ENCODE results near the gene CYP4B1. TPM values are rescaled to one million over a fixed set of nuclear protein-coding genes. Genes with fewer than 3 reads are reported as not detected.

CYP4B1 gene
- total RNA-seq, 1 experiment from 2014 or later: not detected

DNA sequence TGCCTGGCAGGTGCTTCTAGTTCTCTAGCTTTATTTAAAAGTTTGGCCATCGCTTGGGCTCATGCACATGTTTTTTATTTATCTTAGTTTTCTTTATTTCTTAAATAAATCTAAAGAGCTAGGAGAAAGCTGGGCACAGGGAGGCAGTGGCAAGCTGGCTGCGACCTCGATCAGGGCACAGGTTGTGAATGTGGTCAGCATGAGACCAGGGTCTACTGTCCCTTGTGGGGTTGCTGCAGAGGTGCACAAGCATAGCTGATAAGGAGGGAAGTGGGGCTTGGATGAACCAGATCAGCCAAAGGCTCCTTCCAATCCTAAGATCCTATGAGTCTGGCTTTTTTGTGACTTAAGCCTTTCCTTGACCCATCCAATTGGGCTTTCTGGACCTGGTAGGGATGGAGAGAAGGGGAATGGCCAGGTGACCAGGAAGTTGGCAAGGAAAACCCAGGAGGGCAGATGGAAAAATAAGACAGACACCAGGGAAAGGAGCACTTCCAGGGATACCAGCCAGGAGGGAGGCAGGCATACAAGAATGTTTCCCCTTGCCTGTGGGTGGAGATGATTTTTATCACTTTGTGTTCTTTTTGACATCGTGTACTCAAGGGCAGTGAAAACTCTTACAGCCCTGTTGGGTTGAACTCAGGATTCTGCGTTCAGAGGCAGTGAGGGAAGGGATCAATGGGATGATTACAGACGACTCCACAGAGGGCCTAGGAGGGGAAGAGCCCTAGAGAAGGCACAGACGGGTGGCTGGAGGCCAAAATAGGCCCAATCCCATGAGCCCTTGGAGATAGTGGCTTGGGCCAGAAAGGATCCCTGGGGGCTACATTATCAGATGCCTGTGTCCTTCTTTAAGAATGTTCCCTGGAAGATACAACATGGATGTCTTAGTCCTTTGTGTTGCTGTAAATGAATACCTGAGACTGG is 8.5 kb downstream of the CYP4B1 start:
- H3K4me2 ChIP-seq (ENCODE audit: low read depth, low read length, poor library complexity, severe bottlenecking): no peak overlapping the region
- peak; percentile 36 for DNase-seq
- no peaks in the 10 kb centered on the region for H4K20me1 ChIP-seq (ENCODE audit: insufficient read depth, low read depth, low read length)

DNA sequence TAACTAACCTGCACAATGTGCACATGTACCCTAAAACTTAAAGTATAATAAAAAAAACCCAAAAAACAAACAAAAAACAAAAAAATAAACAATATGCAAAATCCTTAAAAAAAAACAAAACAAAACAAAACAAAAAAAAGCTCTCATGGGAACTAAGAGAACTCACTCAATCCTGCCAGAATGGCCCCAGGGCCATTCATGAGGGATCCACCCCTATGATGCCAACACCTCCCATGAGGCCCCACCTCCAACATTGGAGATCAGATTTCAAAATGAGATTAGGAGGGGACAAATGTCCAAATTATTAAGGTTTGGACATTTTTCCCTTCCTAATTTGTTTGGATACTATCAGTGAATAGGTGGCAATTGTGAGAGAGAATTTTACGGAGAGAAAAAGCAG is 10.2 kb downstream of the CYP4B1 start:
- no peaks in the 10 kb centered on the region for H3K79me2 ChIP-seq (ENCODE audit: low read length)
- H4K20me1 ChIP-seq (ENCODE audit: insufficient read depth, low read depth, low read length): no peaks in the 10 kb centered on the region
- no peak overlapping the region for H3K4me2 ChIP-seq (ENCODE audit: low read depth, low read length, poor library complexity, severe bottlenecking)
- H3K9me2 ChIP-seq (replicated peaks; ENCODE audit: insufficient read depth, low read length): no peaks in the 10 kb centered on the region
- H3K9ac ChIP-seq (ENCODE audit: low read length): no peak overlapping the region
- H3K4me3 ChIP-seq (ENCODE audit: low read length): no peak overlapping the region
- H3K27ac ChIP-seq (ENCODE audit: low read length): no peak overlapping the region
- no peak for DNase-seq
- no peaks in the 10 kb centered on the region for H3K9me3 ChIP-seq (ENCODE audit: low read length)
- H3K4me1 ChIP-seq (ENCODE audit: low read length): no peaks in the 10 kb centered on the region
- no peaks in the 10 kb centered on the region for H3K27me3 ChIP-seq (ENCODE audit: low read length)
- H2AFZ ChIP-seq (ENCODE audit: low read length): no peak overlapping the region
- no peaks in the 10 kb centered on the region for H3K36me3 ChIP-seq (ENCODE audit: insufficient read depth, low read length)

More for the DNA sequence above, 8.5 kb downstream of the CYP4B1 start:
- no peaks in the 10 kb centered on the region for H3K4me1 ChIP-seq (ENCODE audit: low read length)
- no peaks in the 10 kb centered on the region for H3K79me2 ChIP-seq (ENCODE audit: low read length)
- H3K4me3 ChIP-seq (ENCODE audit: low read length): no peak overlapping the region
- no peaks in the 10 kb centered on the region for H3K9me2 ChIP-seq (replicated peaks; ENCODE audit: insufficient read depth, low read length)
- H3K9ac ChIP-seq (ENCODE audit: low read length): no peak overlapping the region
- H3K27ac ChIP-seq (ENCODE audit: low read length): no peak overlapping the region
- H3K9me3 ChIP-seq (ENCODE audit: low read length): no peaks in the 10 kb centered on the region
- no peak overlapping the region for H2AFZ ChIP-seq (ENCODE audit: low read length)
- no peaks in the 10 kb centered on the region for H3K36me3 ChIP-seq (ENCODE audit: insufficient read depth, low read length)
- no peaks in the 10 kb centered on the region for H3K27me3 ChIP-seq (ENCODE audit: low read length)

DNA sequence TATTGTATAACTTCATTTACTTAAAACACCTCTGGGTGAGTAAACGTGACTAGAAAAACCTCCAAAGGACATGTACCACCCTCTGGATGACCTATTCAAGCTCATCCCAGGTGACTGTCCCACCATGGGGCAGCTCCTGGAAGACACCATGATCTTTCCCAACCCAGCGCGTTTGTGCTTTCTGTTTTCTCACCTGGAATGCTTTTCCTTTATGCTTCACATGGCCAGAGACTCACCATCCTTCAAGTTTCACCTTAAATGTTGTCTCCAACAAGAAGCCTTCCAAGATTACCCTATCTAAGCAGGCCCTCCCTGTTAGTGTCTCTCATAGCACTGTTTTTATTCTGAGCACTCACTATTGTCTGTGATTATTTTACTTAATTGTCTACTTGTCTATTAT is 11.1 kb downstream of the CYP4B1 start:
- no peak overlapping the region for H3K4me3 ChIP-seq (ENCODE audit: low read length)
- no peaks in the 10 kb centered on the region for H3K79me2 ChIP-seq (ENCODE audit: low read length)
- DNase-seq: no peak
- H3K9ac ChIP-seq (ENCODE audit: low read length): no peak overlapping the region
- no peak overlapping the region for H2AFZ ChIP-seq (ENCODE audit: low read length)
- H3K9me2 ChIP-seq (replicated peaks; ENCODE audit: insufficient read depth, low read length): no peaks in the 10 kb centered on the region
- no peak overlapping the region for H3K4me2 ChIP-seq (ENCODE audit: low read depth, low read length, poor library complexity, severe bottlenecking)
- H3K27me3 ChIP-seq (ENCODE audit: low read length): no peaks in the 10 kb centered on the region
- no peaks in the 10 kb centered on the region for H3K4me1 ChIP-seq (ENCODE audit: low read length)
- no peaks in the 10 kb centered on the region for H4K20me1 ChIP-seq (ENCODE audit: insufficient read depth, low read depth, low read length)
- H3K27ac ChIP-seq (ENCODE audit: low read length): no peak overlapping the region
- H3K36me3 ChIP-seq (ENCODE audit: insufficient read depth, low read length): no peaks in the 10 kb centered on the region
- no peaks in the 10 kb centered on the region for H3K9me3 ChIP-seq (ENCODE audit: low read length)

DNA sequence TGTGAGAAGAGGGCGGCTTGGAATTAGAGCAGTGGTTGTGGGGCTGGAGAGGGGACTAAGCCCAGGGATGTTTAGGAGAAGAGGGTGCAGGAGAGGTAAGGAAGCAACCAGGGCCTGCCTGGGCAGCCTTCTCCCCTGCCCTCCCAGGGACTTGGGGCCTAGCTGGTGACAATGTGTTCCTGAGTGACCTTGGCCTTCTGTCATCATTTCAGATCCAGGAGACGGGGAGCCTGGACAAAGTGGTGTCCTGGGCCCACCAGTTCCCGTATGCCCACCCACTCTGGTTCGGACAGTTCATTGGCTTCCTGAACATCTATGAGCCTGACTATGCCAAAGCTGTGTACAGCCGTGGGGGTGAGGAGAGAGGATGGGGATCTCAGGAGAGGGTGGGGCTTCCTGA is 11.8 kb downstream of the CYP4B1 start:
- Histone ChIP-seq H3K36me3 (ENCODE audit: insufficient read depth, low read length) (no peaks in the 10 kb centered on the region), H3K27ac (ENCODE audit: low read length) (no peak overlapping the region), H2AFZ (ENCODE audit: low read length) (no peak overlapping the region), H3K4me2 (ENCODE audit: low read depth, low read length, poor library complexity, severe bottlenecking) (no peak overlapping the region), H3K79me2 (ENCODE audit: low read length) (no peaks in the 10 kb centered on the region), H3K4me1 (ENCODE audit: low read length) (no peaks in the 10 kb centered on the region), H3K9me2 (replicated peaks; ENCODE audit: insufficient read depth, low read length) (no peaks in the 10 kb centered on the region), H3K9me3 (ENCODE audit: low read length) (no peaks in the 10 kb centered on the region), H4K20me1 (ENCODE audit: insufficient read depth, low read depth, low read length) (no peaks in the 10 kb centered on the region), H3K4me3 (ENCODE audit: low read length) (no peak overlapping the region), H3K27me3 (ENCODE audit: low read length) (no peaks in the 10 kb centered on the region), H3K9ac (ENCODE audit: low read length) (no peak overlapping the region)
- DNase-seq: no peak

DNA sequence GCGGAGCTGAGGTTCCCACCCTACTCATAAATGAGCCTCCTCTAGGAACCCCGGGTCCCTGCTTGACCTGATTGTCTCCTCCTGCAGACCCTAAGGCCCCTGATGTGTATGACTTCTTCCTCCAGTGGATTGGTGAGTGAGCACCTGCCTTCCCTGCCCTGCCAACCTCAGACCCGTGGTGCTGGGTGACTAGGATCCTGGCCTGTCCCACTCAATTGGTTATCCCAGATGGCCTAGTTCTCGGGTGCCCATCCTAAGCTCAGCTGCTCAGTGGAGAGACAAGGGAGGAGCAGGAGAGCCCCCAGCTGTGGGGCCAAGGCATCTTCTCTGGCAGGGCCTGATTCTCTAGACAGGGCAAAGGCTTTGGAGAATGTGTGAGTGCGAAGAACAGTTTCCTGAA is 12.2 kb downstream of the CYP4B1 start:
- no peaks in the 10 kb centered on the region for H3K36me3 ChIP-seq (ENCODE audit: insufficient read depth, low read length)
- no peaks in the 10 kb centered on the region for H4K20me1 ChIP-seq (ENCODE audit: insufficient read depth, low read depth, low read length)
- no peak overlapping the region for H3K27ac ChIP-seq (ENCODE audit: low read length)
- no peak overlapping the region for H2AFZ ChIP-seq (ENCODE audit: low read length)
- H3K9me2 ChIP-seq (replicated peaks; ENCODE audit: insufficient read depth, low read length): no peaks in the 10 kb centered on the region
- no peaks in the 10 kb centered on the region for H3K9me3 ChIP-seq (ENCODE audit: low read length)
- H3K4me2 ChIP-seq (ENCODE audit: low read depth, low read length, poor library complexity, severe bottlenecking): no peak overlapping the region
- no peak overlapping the region for H3K4me3 ChIP-seq (ENCODE audit: low read length)
- H3K79me2 ChIP-seq (ENCODE audit: low read length): no peaks in the 10 kb centered on the region
- no peak for DNase-seq
- no peaks in the 10 kb centered on the region for H3K4me1 ChIP-seq (ENCODE audit: low read length)
- no peak overlapping the region for H3K9ac ChIP-seq (ENCODE audit: low read length)
- H3K27me3 ChIP-seq (ENCODE audit: low read length): no peaks in the 10 kb centered on the region

DNA sequence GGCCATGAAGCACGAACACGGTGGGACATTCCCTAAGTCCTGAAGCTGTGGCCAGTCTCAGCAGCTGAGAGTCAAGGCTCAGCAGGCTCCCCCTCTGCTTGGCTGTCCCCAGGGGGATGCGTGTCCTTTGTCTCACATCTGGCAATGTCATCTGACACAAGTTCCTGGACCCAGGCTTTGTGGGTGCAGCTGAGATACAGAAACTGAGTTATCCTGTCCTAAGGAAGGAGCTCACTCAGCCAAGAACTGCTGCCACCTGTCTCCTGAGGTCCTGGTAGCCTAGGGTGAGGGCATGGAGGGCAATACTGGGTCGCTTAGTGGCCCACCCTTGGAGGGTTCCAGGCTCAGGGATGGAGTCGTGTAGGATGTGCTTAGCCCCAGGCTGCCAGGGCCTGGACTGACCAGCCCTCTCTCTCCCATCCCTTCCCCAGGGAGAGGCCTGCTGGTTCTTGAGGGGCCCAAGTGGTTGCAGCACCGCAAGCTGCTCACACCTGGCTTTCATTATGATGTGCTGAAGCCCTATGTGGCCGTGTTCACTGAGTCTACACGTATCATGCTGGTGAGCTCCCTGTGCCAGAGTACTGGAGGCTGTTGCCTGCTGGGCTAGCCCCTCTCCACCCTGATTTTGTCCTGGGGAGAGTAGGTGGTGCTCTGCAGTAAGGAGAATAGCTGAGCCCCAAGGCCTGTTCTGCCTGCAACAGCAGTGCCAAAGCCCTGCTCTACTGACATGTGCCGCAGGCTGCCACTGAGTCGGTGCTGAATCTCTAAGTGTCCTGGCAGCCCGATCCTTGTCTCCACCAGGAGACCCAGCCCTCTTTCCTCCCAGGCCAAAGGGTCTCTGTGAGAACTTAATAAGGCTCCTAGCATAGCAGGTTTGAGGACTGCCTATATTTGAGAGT is 13.5 kb downstream of the CYP4B1 start:
- H4K20me1 ChIP-seq (ENCODE audit: insufficient read depth, low read depth, low read length): no peaks in the 10 kb centered on the region
- H3K9ac ChIP-seq (ENCODE audit: low read length): no peak overlapping the region
- no peaks in the 10 kb centered on the region for H3K9me3 ChIP-seq (ENCODE audit: low read length)
- no peak overlapping the region for H3K27ac ChIP-seq (ENCODE audit: low read length)
- DNase-seq: peak; percentile 35
- H3K9me2 ChIP-seq (replicated peaks; ENCODE audit: insufficient read depth, low read length): no peaks in the 10 kb centered on the region
- no peak overlapping the region for H2AFZ ChIP-seq (ENCODE audit: low read length)
- no peak overlapping the region for H3K4me3 ChIP-seq (ENCODE audit: low read length)
- H3K4me2 ChIP-seq (ENCODE audit: low read depth, low read length, poor library complexity, severe bottlenecking): no peak overlapping the region
- H3K79me2 ChIP-seq (ENCODE audit: low read length): no peaks in the 10 kb centered on the region
- no peaks in the 10 kb centered on the region for H3K4me1 ChIP-seq (ENCODE audit: low read length)
- H3K36me3 ChIP-seq (ENCODE audit: insufficient read depth, low read length): no peaks in the 10 kb centered on the region
- H3K27me3 ChIP-seq (ENCODE audit: low read length): no peaks in the 10 kb centered on the region

DNA sequence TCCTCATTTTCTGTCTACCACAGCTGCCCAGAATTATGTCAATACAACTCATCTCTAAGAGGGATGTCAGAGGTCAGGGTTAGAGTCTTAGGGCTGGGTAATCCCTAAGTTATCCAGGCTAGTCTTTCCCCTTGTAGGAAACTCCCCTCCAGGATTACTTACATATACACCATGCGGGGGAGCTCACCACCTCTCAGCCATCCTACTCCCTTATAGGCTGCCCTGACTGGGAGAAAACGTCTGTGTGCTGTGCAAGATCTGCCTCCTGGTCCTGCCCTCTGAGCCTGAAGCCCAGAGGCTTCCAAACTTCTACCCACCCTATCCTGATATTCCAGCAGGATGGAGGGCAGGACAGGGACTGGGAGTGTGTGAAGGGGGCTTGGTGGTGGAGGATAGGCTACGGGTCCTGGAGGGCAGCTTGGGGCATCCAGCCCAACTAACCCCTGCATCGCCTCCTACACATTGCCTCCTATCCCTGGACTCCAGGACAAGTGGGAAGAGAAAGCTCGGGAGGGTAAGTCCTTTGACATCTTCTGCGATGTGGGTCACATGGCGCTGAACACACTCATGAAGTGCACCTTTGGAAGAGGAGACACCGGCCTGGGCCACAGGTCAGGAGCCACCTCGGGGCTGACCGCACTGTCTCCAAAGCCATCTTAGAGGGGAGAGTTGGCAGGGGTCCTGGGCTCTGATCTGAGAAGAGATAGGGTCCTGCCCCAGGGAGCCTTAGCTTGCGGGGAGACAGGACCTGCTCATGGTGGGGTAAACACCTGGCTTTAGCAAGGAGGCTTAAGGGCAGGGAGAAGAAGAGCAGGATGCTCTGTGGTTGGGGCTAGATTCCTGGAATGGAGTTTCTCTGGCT is 14.4 kb downstream of the CYP4B1 start:
- Histone ChIP-seq H3K9me3 (ENCODE audit: low read length) (no peaks in the 10 kb centered on the region), H2AFZ (ENCODE audit: low read length) (no peak overlapping the region), H3K79me2 (ENCODE audit: low read length) (no peaks in the 10 kb centered on the region), H4K20me1 (ENCODE audit: insufficient read depth, low read depth, low read length) (no peaks in the 10 kb centered on the region), H3K27me3 (ENCODE audit: low read length) (no peaks in the 10 kb centered on the region), H3K4me3 (ENCODE audit: low read length) (no peak overlapping the region), H3K36me3 (ENCODE audit: insufficient read depth, low read length) (no peaks in the 10 kb centered on the region), H3K4me2 (ENCODE audit: low read depth, low read length, poor library complexity, severe bottlenecking) (no peak overlapping the region), H3K4me1 (ENCODE audit: low read length) (no peaks in the 10 kb centered on the region), H3K27ac (ENCODE audit: low read length) (no peak overlapping the region), H3K9ac (ENCODE audit: low read length) (no peak overlapping the region), H3K9me2 (replicated peaks; ENCODE audit: insufficient read depth, low read length) (no peaks in the 10 kb centered on the region)
- peak; percentile 5 for DNase-seq
